Measurements from ENCODE around the gene IL1RN. TPM values are rescaled to one million over a fixed set of nuclear protein-coding genes. Genes with fewer than 3 reads are reported as not detected.

Gene IL1RN
- not detected in 2 replicates for total RNA-seq

DNA sequence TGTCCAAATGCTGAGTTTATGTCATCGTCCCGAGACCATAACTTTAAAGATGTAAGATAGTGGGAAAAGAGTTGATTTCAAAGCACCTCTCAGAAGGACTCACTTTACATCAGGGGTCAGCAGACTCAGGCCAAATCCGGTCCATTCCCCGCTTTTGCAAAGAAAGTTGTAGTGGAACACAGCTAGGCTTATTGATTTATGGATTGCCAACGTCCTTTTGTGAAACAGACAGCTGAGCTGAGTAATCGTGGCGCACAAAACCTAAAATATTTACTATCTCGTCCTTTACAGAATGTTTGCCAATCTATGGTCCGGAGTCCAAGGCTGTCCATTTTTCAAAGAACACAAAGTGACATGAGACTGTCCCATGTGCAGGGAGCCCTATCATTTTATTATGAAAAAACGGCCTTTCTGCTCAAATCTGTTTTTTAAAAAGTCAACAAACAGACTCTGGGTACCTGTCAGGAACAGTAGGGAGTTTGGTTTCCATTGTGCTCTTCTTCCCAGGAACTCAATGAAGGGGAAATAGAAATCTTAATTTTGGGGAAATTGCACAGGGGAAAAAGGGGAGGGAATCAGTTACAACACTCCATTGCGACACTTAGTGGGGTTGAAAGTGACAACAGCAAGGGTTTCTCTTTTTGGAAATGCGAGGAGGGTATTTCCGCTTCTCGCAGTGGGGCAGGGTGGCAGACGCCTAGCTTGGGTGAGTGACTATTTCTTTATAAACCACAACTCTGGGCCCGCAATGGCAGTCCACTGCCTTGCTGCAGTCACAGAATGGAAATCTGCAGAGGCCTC is at the start of gene IL1RN:
Gene IL1RN (plus strand): TSS at position 754 of the 801 bp plus-strand sequence. CDS start 27 bp downstream, at position 781.

GRCh38 chr2:113173542-113174375 is 46.4 kb downstream of the IL1RN start, which contains the start of gene PSD4:
TSS of gene PSD4 (plus strand) at chr2:113173971. CDS start at chr2:113182457, 8,486 bp downstream.

Other genes starting within 250 kb of the IL1RN start
- gene IL37, start 216.4 kb upstream of the IL1RN start, total RNA-seq: not detected in 2 replicates
- not detected in 2 replicates for gene IL36G, start 149.6 kb upstream of the IL1RN start, total RNA-seq
- gene IL36A, start 122.1 kb upstream of the IL1RN start, total RNA-seq: not detected in 2 replicates
- gene IL36B, start 74.7 kb upstream of the IL1RN start, total RNA-seq: not detected in 2 replicates
- gene IL36RN, start 68.4 kb upstream of the IL1RN start, total RNA-seq: not detected in 2 replicates
- gene IL1F10, start 59.6 kb upstream of the IL1RN start, total RNA-seq: not detected in 2 replicates
- gene PSD4, start 46.4 kb downstream of the IL1RN start, total RNA-seq: under 0.01 and 0.30 TPM in 2 replicates
- gene PAX8, start 151.3 kb downstream of the IL1RN start, total RNA-seq: under 0.01 TPM in 1 of 2 replicates, not detected in the other

Data from epithelial cell of umbilical artery (primary cell).